BE2C (cell line): ENCODE results near the gene ICE1.

Source experiments
- DNase-seq: peaks from one replicate; pipeline ENCODE4 v3.0.0-alpha.2; 2020
- H3K27me3 ChIP-seq: fragments of 250-450 bp; sonication (Bioruptor Pico); 2 replicates; pipeline ENCODE4 v1.5.1; 2020; ENCODE audit warnings: mild to moderate bottlenecking
- H3K36me3 ChIP-seq: fragments of 250-450 bp; sonication (Bioruptor Pico); 2 replicates; pipeline ENCODE4 v1.5.1; 2020; ENCODE audit warnings: mild to moderate bottlenecking
- H3K4me1 ChIP-seq: fragments of 250-450 bp; sonication (Bioruptor Pico); 2 replicates; pipeline ENCODE4 v1.5.1; 2020
- H3K4me3 ChIP-seq: 2 replicates; pipeline ENCODE4 v1.5.1; 2011; ENCODE audit warnings: low read depth, low read length
- H3K9me3 ChIP-seq: fragments of 250-450 bp; sonication (Bioruptor Pico); 2 replicates; pipeline ENCODE4 v1.5.1; 2020
- CTCF ChIP-seq: IDR thresholded peaks from 2 replicates; pipeline ENCODE4 v1.5.1; 2012; ENCODE audit warnings: mild to moderate bottlenecking, low read depth, low read length

The ICE1 gene

GRCh38 chr5:5451863-5452262, 29.4 kb downstream of the ICE1 start:
- TF ChIP-seq CTCF: no peak
- no peak for DNase-seq
- Histone ChIP-seq H3K36me3 (peaks cover 57% of the 10 kb centered on the region), H3K9me3 (no peaks in the 10 kb centered on the region), H3K27me3 (no peaks in the 10 kb centered on the region), H3K4me1 (no peaks in the 10 kb centered on the region), H3K4me3 (no peak overlapping the region)

GRCh38 chr5:5453131-5453530, 30.7 kb downstream of the ICE1 start:
- Histone ChIP-seq H3K27me3 (no peaks in the 10 kb centered on the region), H3K4me1 (no peaks in the 10 kb centered on the region), H3K36me3 (peaks cover 57% of the 10 kb centered on the region), H3K4me3 (no peak overlapping the region), H3K9me3 (no peaks in the 10 kb centered on the region)
- TF ChIP-seq CTCF: no peak
- no peak for DNase-seq

- Histone ChIP-seq H3K36me3 (peaks cover 60% of the 10 kb centered on the region), H3K4me1 (no peaks in the 10 kb centered on the region), H3K4me3 (no peak overlapping the region), H3K9me3 (no peaks in the 10 kb centered on the region), H3K27me3 (no peaks in the 10 kb centered on the region)
- no peak for DNase-seq
- no peak for TF ChIP-seq CTCF
These were observed 31.9 kb downstream of the ICE1 start for GRCh38 chr5:5454391-5454790.

- TF ChIP-seq CTCF: no peak
- DNase-seq: no peak
- Histone ChIP-seq H3K36me3 (peaks cover 71% of the 10 kb centered on the region), H3K4me3 (no peak overlapping the region), H3K4me1 (no peaks in the 10 kb centered on the region), H3K9me3 (no peaks in the 10 kb centered on the region), H3K27me3 (no peaks in the 10 kb centered on the region)
These were observed 34.4 kb downstream of the ICE1 start for GRCh38 chr5:5456858-5457257.

- Histone ChIP-seq H3K9me3 (no peaks in the 10 kb centered on the region), H3K36me3 (peaks cover 90% of the 10 kb centered on the region), H3K27me3 (no peaks in the 10 kb centered on the region), H3K4me3 (no peak overlapping the region), H3K4me1 (no peaks in the 10 kb centered on the region)
- no peak for TF ChIP-seq CTCF
- no peak for DNase-seq
These were observed 37.8 kb downstream of the ICE1 start for GRCh38 chr5:5460311-5460710.

- Histone ChIP-seq H3K36me3 (peaks cover 91% of the 10 kb centered on the region), H3K4me3 (no peak overlapping the region), H3K4me1 (no peaks in the 10 kb centered on the region), H3K9me3 (no peaks in the 10 kb centered on the region), H3K27me3 (no peaks in the 10 kb centered on the region)
- DNase-seq: no peak
- no peak for TF ChIP-seq CTCF
These were observed 38.5 kb downstream of the ICE1 start for GRCh38 chr5:5461012-5461411.
